ENCODE measurements around the gene SHOC1. TPM values are rescaled to one million over a fixed set of nuclear protein-coding genes. Genes with fewer than 3 reads are reported as not detected.

The SHOC1 gene
- total and polyA plus RNA-seq, 2 of the 4 experiments (the other 2 are of a cell fraction) = 0.03 TPM; not detected in 1

GRCh38 chr9:111821006-111821528 is 26.3 kb upstream of the SHOC1 start:
- DNase-seq = no peak
- CTCF ChIA-PET = no interaction called here
- no TSS peak for BruUV-seq (replicated peaks)
- Histone ChIP-seq H2AK9ac (replicated peaks; ENCODE audit: low read depth, low read length, poor library complexity) (no peak overlapping the region), H2BK15ac (ENCODE audit: low read depth, low read length) (no peak overlapping the region), H3K79me1 (ENCODE audit: low read depth in 1 of 2, low read length in 2 of 2) (no peaks in the 10 kb centered on the region), H3K9me1 (ENCODE audit: insufficient read depth, low read length) (no peaks in the 10 kb centered on the region), H4K20me1 (ENCODE audit: insufficient read depth, low read length) (no peaks in the 10 kb centered on the region), H3K56ac (ENCODE audit: extremely low read depth, insufficient read depth, low read length) (no peak overlapping the region), H3K9me3 (ENCODE audit: control insufficient read depth, insufficient read depth, low read length) (no peaks in the 10 kb centered on the region), H2BK20ac (ENCODE audit: low read depth, low read length) (no peak overlapping the region), H4K5ac (ENCODE audit: low read depth, low read length) (no peak overlapping the region), H3K23ac (ENCODE audit: low read depth, low read length) (no peak overlapping the region), H2BK120ac (ENCODE audit: low read depth, low read length) (no peak overlapping the region), H3K14ac (replicated peaks; ENCODE audit: low read depth, low read length) (no peak overlapping the region), H3K9ac (ENCODE audit: low read depth, low read length) (no peak overlapping the region), H2AK5ac (ENCODE audit: low read depth, low read length) (no peak overlapping the region), H3K4me2 (ENCODE audit: low read depth, low read length) (no peak overlapping the region), H3K4ac (ENCODE audit: low read depth, low read length) (no peak overlapping the region), H3K4me1 (ENCODE audit: control insufficient read depth, insufficient read depth, low read length) (no peaks in the 10 kb centered on the region), H2AFZ (replicated peaks; ENCODE audit: low read length, poor library complexity) (no peak overlapping the region), H4K8ac (ENCODE audit: low read depth in 2 of 2, low read length in 2 of 2) (no peak overlapping the region), H3K36me3 (ENCODE audit: control insufficient read depth, insufficient read depth, low read length) (no peaks in the 10 kb centered on the region), H3K27me3 (ENCODE audit: control insufficient read depth, insufficient read depth, low read length) (no peaks in the 10 kb centered on the region), H2BK5ac (ENCODE audit: low read depth, low read length, poor library complexity, severe bottlenecking) (no peak overlapping the region), H3K4me3 (ENCODE audit: insufficient read depth, low read depth, low read length) (no peak overlapping the region), H3K18ac (ENCODE audit: low read depth, low read length) (no peak overlapping the region), H4K91ac (ENCODE audit: insufficient read depth, low read depth, low read length) (no peak overlapping the region), H3K27ac (ENCODE audit: insufficient read depth, low read length) (no peak overlapping the region)
- TF ChIP-seq CTCF (conservative IDR thresholded peaks at IDR 0.05; ENCODE audit: low read depth, low read length) = no peak
- TF ChIP-seq RCOR1 (IDR thresholded peaks at IDR 0.05; ENCODE audit: insufficient replicate concordance, low read length) = no peak
- no peak for TF ChIP-seq MAFK (IDR thresholded peaks at IDR 0.05; ENCODE audit: low read depth, low read length)
- TF ChIP-seq CHD1 (IDR thresholded peaks at IDR 0.05; ENCODE audit: low read depth, low read length) = no peak
- TF ChIP-seq SMC3 (IDR thresholded peaks at IDR 0.05; ENCODE audit: low read depth, low read length) = no peak
- intact Hi-C loops (cut with micrococcal nuclease) = no loop called here
- POLR2A ChIA-PET (ENCODE audit: unreplicated experiment) = no interaction called here
- no peak for ATAC-seq (ENCODE audit: low read depth)
- dilution Hi-C loops (cut with HindIII; ENCODE audit: low sequenced_read_pairs, unreplicated experiment) = no loop called here
- 60% methylated on average over 1 of the region's 5 CpGs; no CpG with 5 or more reads in 1 of the 2 experiments for WGBS, 2 experiments (ENCODE audit: extremely low coverage in 2 of 2, insufficient read length in 1 of 2)
- in situ Hi-C loops (cut with MboI; ENCODE audit: low sequenced_read_pairs) = no loop called here

All from IMR-90 (cell line).